Inflammatory macrophage (primary cell): ENCODE data around the gene FAM20C.

Experiments
- DNase-seq, 2 donors: peaks; one replicate each; pipeline ENCODE4 v3.0.0-alpha.2; 2020 to 2022

FAM20C gene

DNA sequence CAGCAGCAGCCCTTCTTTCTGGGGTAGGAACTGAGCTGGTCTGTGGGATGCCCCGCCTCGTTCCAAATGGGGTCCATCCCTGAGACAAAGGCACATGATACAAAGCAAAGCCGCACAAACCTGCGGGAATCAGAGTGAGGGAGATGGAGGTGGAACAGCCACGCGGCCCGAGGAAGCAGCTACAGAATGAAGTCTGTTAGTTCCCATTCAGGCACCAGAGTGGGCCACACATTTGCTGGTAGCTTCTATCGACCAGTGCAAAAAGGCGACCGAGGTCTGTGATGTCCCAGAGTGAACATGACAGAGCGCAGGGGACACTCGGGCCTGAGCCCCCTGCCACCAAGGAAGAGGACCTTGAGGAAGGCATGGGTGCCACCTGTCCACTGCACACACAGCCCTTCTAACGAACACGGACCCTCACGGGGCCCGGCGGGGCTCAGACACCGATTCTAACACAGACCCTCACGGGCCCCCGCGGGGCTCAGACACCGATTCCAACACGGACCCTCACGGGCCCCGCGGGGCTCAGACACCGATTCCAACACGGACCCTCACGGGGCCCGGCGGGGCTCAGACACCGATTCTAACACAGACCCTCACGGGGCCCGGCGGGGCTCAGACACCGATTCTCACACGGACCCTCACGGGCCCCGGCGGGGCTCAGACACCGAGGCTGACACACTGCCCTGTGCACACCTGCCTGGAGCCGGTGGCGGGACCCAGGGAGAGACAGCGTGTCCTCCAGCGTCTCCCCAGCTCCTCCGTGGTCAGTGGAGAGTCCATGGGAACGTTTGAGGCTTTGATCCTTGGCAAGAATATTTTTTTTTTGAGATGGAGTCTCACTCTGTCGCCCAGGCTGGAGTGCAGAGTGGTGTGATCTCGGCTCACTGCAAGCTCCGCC, 32.8 kb upstream of the FAM20C start:
- DNase-seq, result no peak

DNA sequence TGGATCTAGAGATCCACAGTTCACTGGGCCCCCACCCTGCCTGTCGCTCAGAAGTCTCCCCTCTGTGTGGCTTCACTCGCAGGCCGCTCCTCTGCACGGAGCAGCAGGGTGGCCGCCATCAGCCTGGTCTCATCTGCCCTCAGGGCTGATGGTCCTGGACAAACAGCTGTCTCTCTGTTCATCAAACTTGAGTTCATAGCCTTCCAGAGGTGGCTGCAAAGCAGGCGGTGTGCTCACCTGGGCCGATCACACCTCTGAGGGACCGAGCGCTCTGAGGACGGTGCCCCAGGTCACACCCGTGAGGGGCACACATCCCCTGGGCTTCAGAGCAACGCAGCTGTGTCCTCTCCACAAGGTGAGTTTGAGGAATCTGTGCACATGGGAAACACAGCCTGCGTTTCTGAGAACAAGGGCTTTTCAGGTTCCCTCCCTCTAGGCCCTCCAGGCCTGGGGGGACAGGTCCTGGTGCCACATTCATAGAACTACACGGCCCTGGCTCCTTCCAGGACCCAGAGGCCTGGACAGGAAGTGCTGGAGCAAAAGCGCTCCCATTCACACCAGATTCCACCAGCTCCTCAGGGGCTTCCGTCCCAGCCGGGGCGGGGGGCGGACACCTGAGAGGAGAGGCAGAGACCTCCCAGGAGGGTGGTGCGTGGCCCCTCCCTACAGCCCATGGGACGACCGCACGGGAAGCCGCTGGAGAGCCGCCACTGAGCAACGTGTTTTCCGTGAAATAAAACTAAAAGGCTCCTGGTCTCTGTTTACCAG, 31.2 kb upstream of the FAM20C start:
- DNase-seq, result no peak

DNA sequence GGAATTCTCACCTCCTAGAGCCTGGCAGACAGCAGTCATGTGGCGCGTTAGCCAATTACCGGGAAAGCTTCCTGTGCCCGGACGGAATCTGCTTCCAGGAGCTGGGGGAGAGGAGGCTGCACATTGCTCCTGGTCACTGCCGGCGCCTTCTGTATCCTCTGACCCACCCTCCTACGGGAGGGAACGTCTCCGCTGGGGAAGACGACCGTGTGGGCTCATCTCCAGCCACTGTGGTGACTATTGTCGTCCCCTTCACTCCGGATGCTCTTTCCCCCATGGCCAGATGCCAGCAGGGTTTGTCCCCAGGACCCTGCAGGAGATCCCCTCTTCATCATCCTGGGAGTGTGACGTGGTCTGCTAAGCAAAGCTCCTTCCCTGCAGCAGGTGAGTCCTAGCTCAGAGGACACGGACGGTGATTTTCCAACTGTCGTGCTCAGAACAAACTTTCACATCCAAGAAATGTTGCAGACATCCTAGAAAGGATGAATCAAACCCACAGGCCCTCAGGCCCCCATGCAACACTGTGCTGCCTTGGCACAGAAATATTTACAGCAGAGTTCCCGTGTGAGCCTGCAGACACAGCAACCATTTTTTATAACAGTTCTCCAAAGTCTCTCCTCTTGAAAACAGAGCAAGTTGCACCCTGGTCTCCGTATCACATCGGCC, 29.6 kb upstream of the FAM20C start:
- no peak for DNase-seq

DNA sequence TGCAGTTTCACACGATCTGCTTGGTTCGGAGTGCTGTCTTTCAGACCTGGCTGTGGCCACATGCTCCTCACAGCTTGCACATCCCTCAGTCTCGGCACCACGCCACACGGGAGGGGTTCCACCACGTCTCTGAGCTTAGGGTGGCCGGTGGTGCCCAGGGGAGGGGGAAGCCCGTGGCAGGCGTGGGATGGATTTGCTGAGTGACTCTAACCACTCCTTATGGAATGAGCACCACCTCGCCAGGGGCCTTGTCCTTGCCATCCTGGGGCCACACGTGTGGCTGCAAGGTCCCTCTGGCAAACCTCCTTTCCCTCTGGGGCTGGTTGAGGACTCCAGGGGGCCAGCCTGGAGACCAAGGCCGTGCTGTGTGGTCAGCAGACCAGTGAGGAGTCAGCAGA, 29.1 kb upstream of the FAM20C start:
- no peak for DNase-seq

DNA sequence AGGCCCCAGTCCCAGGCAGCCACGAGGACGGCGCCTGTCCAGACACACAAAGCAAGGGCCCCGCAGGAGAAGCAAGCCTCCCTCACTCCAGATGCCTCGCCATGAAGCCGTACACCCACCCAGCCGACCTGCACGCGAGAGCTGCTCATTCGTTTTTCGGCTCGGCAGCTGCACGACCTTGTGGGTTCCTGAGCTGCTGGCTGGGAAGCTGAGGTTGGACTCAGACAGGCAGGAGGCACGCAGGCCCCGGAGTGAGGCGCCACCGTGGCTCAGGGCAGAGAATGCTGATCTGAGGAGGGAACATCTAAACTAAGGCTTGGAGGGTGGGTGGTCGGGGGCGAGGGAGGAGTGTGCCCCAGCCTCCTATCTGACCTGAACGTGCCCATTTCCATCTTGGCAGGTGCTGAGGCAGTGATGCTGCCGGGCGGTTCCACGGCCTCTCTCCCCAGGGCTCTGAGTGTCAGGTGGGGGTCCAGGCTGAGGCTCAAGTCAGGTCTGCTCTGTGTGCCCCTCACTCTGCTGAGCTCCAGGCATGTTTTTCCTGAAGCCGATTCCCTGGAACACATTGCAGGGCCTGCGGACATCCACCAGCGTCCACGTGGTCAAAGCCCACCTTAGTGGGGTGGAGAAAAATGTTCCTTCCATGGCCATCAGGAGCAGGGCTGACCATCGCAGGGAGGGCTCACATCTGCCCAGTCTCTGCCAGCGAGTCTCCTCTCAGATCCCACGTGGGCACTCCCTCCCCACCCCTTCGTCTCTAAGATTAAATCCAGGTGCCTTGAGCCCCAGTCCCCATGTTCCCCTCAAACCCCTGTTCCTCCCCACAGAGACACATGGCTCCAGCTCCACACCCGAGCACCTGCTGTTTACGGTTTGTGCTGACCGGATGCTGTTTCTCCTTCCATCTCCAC, 28.1 kb upstream of the FAM20C start:
- no peak for DNase-seq

DNA sequence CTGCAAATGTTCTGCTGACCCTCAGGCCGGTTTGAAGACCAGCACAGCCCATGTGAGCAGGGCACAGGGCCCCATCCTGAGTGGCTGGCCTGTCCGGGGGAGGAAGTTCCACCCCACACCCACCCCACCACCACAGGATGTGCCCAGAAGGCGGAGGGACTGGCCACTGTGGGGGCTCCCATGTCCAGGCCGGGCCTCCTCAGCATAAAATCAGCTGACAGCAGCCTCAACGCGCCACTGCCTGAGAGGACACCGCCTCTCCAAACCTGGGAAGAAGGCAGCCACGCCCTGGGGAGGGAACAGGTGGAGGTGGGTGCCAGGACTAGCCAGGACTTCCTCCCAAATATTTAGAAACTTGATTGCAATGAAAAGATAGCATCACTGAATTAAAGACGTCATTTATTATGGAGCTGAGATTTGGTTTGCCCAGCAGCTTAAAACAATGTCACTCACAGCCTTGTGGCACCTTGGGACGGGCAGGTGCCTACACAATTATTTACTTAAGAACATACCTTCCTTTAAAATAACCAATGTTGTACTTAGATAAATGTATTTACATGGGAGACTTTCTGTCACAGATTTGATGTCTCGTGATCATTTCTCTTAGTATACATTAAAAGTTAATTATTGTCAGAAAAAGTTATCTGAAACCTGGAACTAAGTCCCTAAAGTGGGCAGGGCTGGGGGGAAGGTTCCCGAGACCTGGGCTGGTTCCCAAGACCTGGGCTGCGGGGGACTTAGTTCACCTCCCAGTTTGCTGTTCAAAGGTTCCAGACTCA, 27.3 kb upstream of the FAM20C start:
- peak in 1 of 2 donors; percentile 17 for DNase-seq

DNA sequence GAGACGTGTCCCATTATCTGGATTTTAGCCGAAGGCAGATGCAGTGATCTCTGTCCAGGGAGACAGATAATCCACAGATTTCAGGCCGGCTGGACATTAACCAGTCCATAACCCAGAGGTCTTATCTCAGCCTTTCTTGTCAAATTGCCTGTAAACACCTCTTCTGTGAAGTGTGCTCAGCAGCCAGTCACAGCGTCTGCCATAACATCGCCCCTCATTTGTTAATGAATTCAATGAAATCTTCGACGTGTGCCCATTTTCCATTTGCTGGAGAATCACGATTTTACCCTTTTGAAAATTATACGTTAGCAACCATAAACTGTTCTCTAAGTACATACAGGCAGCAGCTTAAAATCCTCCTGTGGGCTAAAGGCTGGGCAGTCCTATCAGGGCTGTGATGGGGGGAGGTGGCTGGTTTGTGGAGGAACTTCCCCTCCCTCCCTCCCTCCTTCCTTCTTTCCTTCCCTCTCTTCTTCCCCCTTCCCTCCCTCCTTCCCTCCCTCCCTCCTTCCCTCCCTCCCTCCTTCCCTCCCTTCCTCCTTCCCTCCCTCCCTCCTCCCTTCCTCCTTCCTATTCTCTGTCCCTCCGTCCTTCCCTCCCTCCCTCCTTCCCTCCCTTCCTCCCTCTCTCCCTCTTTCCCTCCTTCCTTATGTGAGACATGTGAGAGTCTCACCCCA, 26.6 kb upstream of the FAM20C start:
- no peak for DNase-seq

DNA sequence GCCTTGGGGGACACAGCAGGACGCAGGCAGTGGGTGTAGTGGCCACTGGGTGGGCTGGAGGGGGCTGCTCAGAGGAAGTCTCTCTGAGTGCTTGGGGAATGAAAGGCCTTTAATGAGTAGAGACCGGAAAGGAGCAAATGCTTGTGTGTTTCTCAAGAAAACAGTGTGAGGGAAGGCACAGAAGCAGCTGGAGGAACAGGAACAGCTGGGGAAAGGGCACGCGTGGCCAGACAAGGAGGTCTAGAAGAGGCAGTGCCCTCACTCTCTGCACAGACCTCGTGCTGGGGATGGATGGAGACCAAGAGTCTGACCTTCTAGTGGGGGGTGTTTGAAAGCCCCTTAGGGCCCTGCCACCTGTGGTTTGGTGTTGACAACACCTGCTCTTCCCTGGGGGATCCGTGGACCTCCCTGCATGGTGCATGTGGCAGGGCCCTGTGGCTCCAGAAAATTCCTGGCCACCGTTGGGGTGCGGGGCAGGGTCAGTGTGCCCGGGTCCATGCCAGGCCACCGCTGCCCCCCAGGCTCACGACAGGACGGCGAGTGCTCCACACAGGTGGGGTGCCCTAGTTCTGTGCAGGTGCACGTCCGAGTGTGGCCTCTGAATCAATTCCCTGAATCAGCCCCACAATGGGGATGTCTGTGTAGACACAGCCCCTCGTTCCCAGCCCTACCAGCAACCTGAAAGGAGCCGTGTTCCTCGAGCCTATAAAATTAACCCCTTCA, 25.9 kb upstream of the FAM20C start:
- peak; percentile 55 to 61 for DNase-seq

DNA sequence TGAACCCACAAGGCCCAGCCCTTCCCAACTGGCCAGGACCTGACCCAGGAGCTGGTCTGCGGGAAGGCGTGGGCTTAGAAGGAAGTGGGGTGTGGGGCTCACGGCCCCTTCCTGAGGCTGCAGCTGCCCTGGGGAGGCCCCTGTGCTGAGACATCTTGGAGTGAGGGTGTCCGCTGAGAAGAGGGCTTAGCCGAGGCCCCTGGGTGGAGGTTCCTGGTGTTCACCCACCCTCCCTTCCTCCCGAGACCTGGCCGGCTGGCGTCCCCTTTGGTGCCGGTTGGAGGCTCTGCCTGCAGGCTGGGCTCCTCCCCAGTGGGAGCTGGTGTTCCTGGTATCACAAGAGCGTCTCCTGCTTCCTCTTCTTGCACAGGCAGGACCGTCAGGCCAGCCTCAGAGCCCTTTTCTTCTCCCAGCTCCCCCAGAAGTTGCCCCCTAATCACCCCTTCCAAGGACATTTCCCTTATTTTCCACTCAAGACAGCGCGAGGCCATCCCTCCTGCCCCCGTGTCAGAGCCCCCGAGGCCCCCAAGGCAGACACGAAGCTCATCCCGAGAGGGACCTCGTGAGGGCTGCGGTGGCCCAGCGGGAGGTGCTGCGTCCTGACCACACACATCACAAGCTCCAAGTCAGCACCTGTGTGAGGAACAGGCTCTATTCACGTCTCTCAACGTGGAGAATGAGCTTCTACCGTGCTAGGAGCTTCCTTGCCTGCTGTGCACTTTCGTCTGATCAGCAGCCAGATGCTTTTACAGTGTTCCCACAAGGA, 25.1 kb upstream of the FAM20C start:
- DNase-seq, result peak; percentile 66 to 78

DNA sequence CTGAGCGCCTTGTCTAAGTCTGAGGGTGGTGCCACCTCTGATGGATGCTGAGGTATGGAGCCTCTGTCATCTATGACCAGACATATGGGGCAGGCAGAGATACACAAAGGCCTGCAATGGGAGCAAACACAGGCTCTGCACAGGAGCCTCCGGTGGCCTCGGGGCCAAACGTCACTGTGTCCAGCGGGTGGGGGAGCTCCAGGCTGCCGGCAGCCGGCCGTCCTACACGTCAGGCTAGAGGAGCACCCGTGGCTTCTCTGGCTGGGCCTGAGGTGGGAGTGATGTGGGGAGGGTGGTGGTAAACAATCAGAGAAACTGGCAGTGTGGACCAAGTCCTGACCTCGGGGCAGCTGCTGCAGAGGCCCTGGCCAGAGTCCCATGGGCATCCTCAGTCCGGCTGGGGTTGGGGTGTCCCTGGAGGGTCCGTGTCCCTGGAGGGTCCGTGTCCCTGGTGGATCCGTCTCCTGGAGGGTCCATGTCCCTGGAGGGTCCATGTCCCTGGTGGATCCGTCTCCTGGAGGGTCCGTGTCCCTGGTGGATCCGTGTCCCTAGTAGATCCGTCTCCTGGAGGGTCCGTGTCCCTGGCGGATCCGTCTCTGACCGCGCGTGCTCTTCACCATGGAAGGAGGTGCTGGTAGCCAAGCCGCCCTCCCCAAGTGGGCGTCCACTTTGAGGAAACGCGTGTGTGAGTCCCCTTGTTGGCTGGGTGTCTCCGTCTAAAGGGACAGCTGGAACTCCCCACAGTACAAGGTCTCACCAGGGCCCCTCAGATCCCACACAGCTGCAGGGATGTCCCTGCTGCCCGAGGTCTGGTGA, 24.2 kb upstream of the FAM20C start:
- DNase-seq, result no peak

DNA sequence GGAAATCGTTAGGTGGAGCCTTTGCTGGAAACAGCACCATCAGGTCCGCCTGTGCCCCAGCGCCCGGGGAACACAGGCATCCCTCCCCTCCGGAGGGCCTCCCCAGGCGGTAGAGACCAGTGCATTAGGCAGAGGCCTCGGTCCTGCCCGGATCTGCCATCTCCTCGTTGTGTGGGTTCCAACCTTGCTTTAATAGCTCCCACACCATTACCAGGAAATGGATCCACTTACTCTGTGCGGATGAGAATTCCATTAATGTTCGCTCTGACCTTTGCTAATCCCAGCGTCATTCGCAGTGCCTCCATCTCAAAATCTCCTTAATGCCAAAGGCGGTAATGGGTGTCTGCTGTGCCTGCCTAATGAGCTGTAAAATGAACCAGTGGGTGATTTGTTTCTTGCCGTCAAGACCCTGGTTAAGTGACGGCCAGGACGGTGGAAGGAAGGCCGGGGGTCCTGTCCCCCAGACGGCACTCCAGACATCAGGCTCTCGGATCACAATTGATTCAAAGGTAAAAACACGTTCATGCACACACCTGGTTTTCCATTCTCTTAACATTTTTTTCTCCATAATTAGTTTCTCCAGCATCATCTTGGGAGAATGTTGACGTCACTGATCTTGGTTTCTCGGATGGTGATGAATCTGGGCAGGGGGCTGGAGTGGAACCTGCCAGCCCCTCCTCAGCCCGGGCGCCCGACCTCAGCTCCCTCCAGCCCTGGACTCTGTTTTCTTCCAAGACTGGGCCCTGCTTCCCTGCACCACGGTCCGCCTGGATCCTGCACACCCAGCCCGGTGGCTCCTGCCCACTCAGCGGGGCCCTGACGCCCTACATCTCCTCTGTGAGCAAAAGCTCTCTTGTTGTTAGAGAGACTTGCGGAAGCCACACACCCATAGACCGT, 22.8 kb upstream of the FAM20C start:
- DNase-seq, result no peak

DNA sequence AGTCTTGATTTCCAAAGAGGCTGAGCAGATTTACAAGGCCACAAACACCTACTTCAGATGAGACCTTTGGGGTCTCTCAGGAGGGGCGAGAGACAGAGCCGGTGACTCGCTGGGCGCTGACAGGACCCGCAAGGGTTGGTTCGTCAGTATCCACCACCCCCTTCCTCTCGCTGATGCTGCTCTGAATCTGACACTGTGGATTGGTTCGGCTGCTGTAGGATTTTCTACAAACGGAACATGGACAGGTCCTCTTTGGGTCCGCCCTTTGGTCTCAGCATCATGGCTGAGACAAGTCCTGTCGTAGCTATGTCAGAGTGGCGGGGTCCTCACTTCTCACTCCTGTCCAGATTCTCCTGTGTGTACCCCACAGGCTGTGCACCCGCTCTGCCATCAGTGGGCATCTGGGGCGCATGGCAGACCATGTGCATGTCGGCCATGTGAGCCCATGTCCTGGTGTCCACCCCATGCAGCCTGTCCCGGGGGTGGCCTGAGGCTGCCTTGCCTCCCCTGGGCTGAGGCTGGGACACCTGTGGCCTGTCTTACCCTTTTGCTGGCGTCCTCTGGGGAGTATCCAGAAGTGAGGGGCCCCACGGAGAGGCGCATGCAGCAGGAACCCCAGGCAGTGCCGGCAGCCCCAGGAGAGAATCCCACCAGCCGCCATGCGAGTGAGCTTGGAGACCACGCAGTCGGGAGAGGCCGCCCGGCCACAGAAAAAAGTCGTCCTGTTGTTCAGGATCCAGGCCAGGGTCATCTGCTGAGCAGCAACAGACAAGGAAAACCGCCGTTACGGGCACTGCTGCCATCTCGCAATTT, 21.6 kb upstream of the FAM20C start:
- no peak for DNase-seq

DNA sequence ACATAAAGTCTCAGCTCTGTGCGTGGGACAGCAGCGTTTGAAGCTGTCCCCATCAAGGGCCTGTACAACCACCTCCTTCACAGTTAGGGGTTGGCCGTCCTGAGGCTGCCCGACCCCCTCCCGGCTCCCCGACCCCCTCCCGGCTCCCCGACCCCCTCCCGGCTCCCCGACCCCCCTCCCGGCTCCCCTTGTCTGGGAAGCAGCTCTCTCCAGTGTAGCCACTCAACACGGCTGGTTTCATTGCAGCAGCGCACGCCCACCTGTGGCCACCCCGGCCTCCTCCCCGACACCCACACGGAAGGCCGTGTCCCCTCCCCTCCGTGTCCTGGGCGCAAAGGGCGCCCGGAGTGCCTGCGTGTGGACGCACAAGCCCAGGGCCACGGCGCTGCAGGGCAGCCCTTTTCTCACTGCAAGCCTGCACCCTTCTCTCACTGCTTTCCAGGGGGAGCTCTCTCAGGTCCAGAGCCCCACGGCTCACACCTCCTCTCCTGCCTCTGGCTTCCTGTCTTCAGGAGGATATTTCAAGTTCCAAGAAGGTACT, 20.9 kb upstream of the FAM20C start:
- no peak for DNase-seq

DNA sequence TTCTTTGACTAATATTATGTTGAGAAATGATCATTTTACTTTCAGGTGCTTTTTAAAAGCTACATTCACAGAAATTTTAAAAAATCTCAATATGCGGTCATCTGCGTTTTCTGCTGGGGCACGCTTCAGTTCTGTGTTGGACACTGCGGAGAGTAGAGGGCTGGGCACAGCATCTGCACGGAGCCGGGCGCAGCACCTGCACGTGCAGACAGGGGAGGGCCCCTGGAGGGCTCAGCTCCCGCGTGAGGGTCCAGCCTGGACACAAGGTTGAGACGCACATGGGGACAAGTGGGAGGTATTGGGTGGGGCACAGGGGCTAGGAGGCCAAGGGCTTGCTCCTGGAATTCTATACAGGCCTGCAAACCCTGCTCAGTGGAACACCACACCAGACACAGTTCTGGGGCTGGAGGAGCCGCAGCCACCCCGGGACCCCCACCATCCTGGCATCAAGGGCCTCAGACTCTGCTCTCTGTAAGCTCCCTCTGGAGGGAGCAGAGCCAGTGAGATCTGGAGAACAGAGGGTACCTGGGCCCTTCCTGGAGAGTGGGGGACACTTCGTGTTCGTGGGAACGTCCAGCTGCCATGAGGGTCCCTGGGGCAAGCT, 20.4 kb upstream of the FAM20C start:
- DNase-seq, result no peak

DNA sequence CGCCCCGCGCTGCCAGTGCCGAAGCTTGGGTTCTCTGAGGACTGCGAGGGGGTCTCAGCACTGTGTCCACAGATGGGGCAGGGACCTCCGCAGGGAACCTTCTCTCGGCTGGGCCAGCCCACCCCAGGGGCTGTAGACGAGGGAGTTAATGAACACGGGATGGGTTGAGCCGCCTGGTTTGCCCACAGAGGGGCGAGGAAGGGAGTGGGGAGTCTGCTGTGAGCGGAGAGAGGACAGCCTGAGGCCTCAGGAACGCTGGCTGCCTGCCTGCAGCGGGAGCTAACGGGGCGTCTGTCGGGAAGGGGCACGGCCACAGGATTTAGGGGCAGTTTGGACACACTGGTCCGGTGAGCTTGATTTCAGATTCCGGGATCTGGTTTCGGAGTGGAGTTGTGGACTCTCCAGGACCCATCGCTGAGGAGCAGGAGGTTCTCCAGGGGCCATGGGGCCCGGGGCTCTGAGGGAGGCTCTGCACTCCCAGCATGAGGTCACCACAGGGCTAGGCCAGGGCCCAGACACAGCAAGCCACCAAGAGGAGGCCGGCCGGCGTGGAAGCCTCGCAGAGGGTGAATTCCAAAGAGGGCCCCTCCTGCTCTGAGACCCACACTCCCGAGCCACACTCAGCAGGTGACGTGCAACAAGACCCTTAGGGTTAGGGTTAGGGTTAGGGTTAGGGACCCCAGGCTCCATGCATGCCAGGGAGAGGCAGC, 19.0 kb upstream of the FAM20C start:
- no peak for DNase-seq
